ENCODE data around the gene SCGB1D2.

The SCGB1D2 gene

GRCh38 chr11:62251698-62252097 lies 9.7 kb downstream of the SCGB1D2 start:
- no peak for DNase-seq (ENCODE audit: extremely low spot score)
- POLR2A ChIA-PET: no interaction called here
- TF ChIP-seq SP1 (IDR thresholded peaks at IDR 0.05): no peak
- TF ChIP-seq FOXM1 (IDR thresholded peaks at IDR 0.05; ENCODE audit: borderline replicate concordance): no peak
- no peak for TF ChIP-seq ARNT (IDR thresholded peaks at IDR 0.05)
- no peak for TF ChIP-seq PKNOX1 (IDR thresholded peaks at IDR 0.05)
- TF ChIP-seq ZNF384 (IDR thresholded peaks at IDR 0.05): no peak
- no peak for TF ChIP-seq LEF1 (IDR thresholded peaks at IDR 0.05; ENCODE audit: borderline replicate concordance)
- TF ChIP-seq SUZ12 (IDR thresholded peaks at IDR 0.05): no peak
- no peak for TF ChIP-seq HDGF (IDR thresholded peaks at IDR 0.05; ENCODE audit: borderline replicate concordance)
- TF ChIP-seq FOXA1 (IDR thresholded peaks at IDR 0.05): no peak
- no peak for TF ChIP-seq ELF4 (IDR thresholded peaks at IDR 0.05)
- no peak for TF ChIP-seq NFRKB (IDR thresholded peaks at IDR 0.05)
- no peak for TF ChIP-seq CTBP1 (IDR thresholded peaks at IDR 0.05; ENCODE audit: borderline replicate concordance)
- no peak for TF ChIP-seq BHLHE40 (IDR thresholded peaks at IDR 0.05; ENCODE audit: borderline replicate concordance)
- no peak for TF ChIP-seq FOXK2 (IDR thresholded peaks at IDR 0.05)
- no peak for TF ChIP-seq TARDBP (IDR thresholded peaks at IDR 0.05)
- no peak for TF ChIP-seq L3MBTL2 (conservative IDR thresholded peaks at IDR 0.05)
- CTCF ChIA-PET: no interaction called here

- POLR2A ChIA-PET: no interaction called here
- TF ChIP-seq CTBP1 (IDR thresholded peaks at IDR 0.05; ENCODE audit: borderline replicate concordance) (no peak), SP1 (IDR thresholded peaks at IDR 0.05) (no peak), PKNOX1 (IDR thresholded peaks at IDR 0.05) (no peak), BHLHE40 (IDR thresholded peaks at IDR 0.05; ENCODE audit: borderline replicate concordance) (no peak), NFRKB (IDR thresholded peaks at IDR 0.05) (no peak), L3MBTL2 (conservative IDR thresholded peaks at IDR 0.05) (no peak), LEF1 (IDR thresholded peaks at IDR 0.05; ENCODE audit: borderline replicate concordance) (no peak), FOXK2 (IDR thresholded peaks at IDR 0.05) (no peak), ARNT (IDR thresholded peaks at IDR 0.05) (no peak), HDGF (IDR thresholded peaks at IDR 0.05; ENCODE audit: borderline replicate concordance) (no peak), SUZ12 (IDR thresholded peaks at IDR 0.05) (no peak), ZNF384 (IDR thresholded peaks at IDR 0.05) (no peak), FOXM1 (IDR thresholded peaks at IDR 0.05; ENCODE audit: borderline replicate concordance) (no peak), FOXA1 (IDR thresholded peaks at IDR 0.05) (no peak), TARDBP (IDR thresholded peaks at IDR 0.05) (no peak), ELF4 (IDR thresholded peaks at IDR 0.05) (no peak)
- CTCF ChIA-PET: no interaction called here
- no peak for DNase-seq (ENCODE audit: extremely low spot score)
Observed at GRCh38 chr11:62253999-62254542, 12.0 kb downstream of the SCGB1D2 start.

GRCh38 chr11:62256281-62256680 lies 14.2 kb downstream of the SCGB1D2 start:
- no peak for DNase-seq (ENCODE audit: extremely low spot score)
- ChIA-PET CTCF (no interaction called here), POLR2A (no interaction called here)
- TF ChIP-seq LEF1 (IDR thresholded peaks at IDR 0.05; ENCODE audit: borderline replicate concordance) (no peak), ARNT (IDR thresholded peaks at IDR 0.05) (no peak), CTBP1 (IDR thresholded peaks at IDR 0.05; ENCODE audit: borderline replicate concordance) (no peak), SUZ12 (IDR thresholded peaks at IDR 0.05) (no peak), SP1 (IDR thresholded peaks at IDR 0.05) (no peak), FOXA1 (IDR thresholded peaks at IDR 0.05) (no peak), FOXM1 (IDR thresholded peaks at IDR 0.05; ENCODE audit: borderline replicate concordance) (no peak), ZNF384 (IDR thresholded peaks at IDR 0.05) (no peak), TARDBP (IDR thresholded peaks at IDR 0.05) (no peak), FOXK2 (IDR thresholded peaks at IDR 0.05) (no peak), L3MBTL2 (conservative IDR thresholded peaks at IDR 0.05) (no peak), BHLHE40 (IDR thresholded peaks at IDR 0.05; ENCODE audit: borderline replicate concordance) (no peak), PKNOX1 (IDR thresholded peaks at IDR 0.05) (no peak), HDGF (IDR thresholded peaks at IDR 0.05; ENCODE audit: borderline replicate concordance) (no peak), ELF4 (IDR thresholded peaks at IDR 0.05) (no peak), NFRKB (IDR thresholded peaks at IDR 0.05) (no peak)

GRCh38 chr11:62260261-62260953 lies 18.4 kb downstream of the SCGB1D2 start:
- no peak for DNase-seq (ENCODE audit: extremely low spot score)
- CTCF ChIA-PET: interaction anchor here (0.7 kb wide), 1 partner anchor 40 kb away, joined by 4 read pairs; no protein-coding TSS in a partner anchor
- TF ChIP-seq LEF1 (IDR thresholded peaks at IDR 0.05; ENCODE audit: borderline replicate concordance): no peak
- no peak for TF ChIP-seq BHLHE40 (IDR thresholded peaks at IDR 0.05; ENCODE audit: borderline replicate concordance)
- TF ChIP-seq HDGF (IDR thresholded peaks at IDR 0.05; ENCODE audit: borderline replicate concordance): no peak
- no peak for TF ChIP-seq FOXK2 (IDR thresholded peaks at IDR 0.05)
- TF ChIP-seq PKNOX1 (IDR thresholded peaks at IDR 0.05): no peak
- no peak for TF ChIP-seq L3MBTL2 (conservative IDR thresholded peaks at IDR 0.05)
- TF ChIP-seq FOXA1 (IDR thresholded peaks at IDR 0.05): no peak
- TF ChIP-seq ARNT (IDR thresholded peaks at IDR 0.05): no peak
- no peak for TF ChIP-seq ZNF384 (IDR thresholded peaks at IDR 0.05)
- no peak for TF ChIP-seq CTBP1 (IDR thresholded peaks at IDR 0.05; ENCODE audit: borderline replicate concordance)
- POLR2A ChIA-PET: no interaction called here

GRCh38 chr11:62264004-62264403 lies 22.0 kb downstream of the SCGB1D2 start:
- TF ChIP-seq SUZ12 (IDR thresholded peaks at IDR 0.05) (no peak), BHLHE40 (IDR thresholded peaks at IDR 0.05; ENCODE audit: borderline replicate concordance) (no peak), FOXK2 (IDR thresholded peaks at IDR 0.05) (no peak), NFRKB (IDR thresholded peaks at IDR 0.05) (no peak), LEF1 (IDR thresholded peaks at IDR 0.05; ENCODE audit: borderline replicate concordance) (no peak), SP1 (IDR thresholded peaks at IDR 0.05) (no peak), TARDBP (IDR thresholded peaks at IDR 0.05) (no peak), PKNOX1 (IDR thresholded peaks at IDR 0.05) (no peak), ZNF384 (IDR thresholded peaks at IDR 0.05) (no peak), ELF4 (IDR thresholded peaks at IDR 0.05) (no peak), L3MBTL2 (conservative IDR thresholded peaks at IDR 0.05) (no peak), HDGF (IDR thresholded peaks at IDR 0.05; ENCODE audit: borderline replicate concordance) (no peak), FOXM1 (IDR thresholded peaks at IDR 0.05; ENCODE audit: borderline replicate concordance) (no peak), ARNT (IDR thresholded peaks at IDR 0.05) (no peak), FOXA1 (IDR thresholded peaks at IDR 0.05) (no peak), CTBP1 (IDR thresholded peaks at IDR 0.05; ENCODE audit: borderline replicate concordance) (no peak)
- CTCF ChIA-PET: no interaction called here
- no peak for DNase-seq (ENCODE audit: extremely low spot score)
- POLR2A ChIA-PET: no interaction called here
